Vagina (tissue), 2 donors: ENCODE results near the gene OR5H15. TPM values are rescaled to one million over a fixed set of nuclear protein-coding genes. Genes with fewer than 3 reads are reported as not detected.
"Not testable (repeated sequence)": the region's sequence is repeated elsewhere in the genome, so short reads cannot be mapped to it uniquely, and the experiment has no call there.

Experiments used
- DNase-seq, 2 donors: peaks; one replicate each; pipeline ENCODE4 v3.0.0-alpha.2; 2017; ENCODE audit errors: extremely low spot score in 2 of 2
- H3K27ac ChIP-seq: fragments of 200-600 bp; sonication (generic); one replicate; pipeline ENCODE4 v1.5.1; 2019
- H3K27me3 ChIP-seq: fragments of 200-600 bp; sonication (generic); one replicate; pipeline ENCODE4 v1.5.1; 2019
- H3K36me3 ChIP-seq, 2 donors: fragments of 200-600 bp; sonication (generic); one replicate each; pipeline ENCODE4 v1.5.1; 2017 to 2019
- H3K4me1 ChIP-seq: fragments of 200-600 bp; sonication (generic); one replicate; pipeline ENCODE4 v1.5.1; 2019
- H3K4me3 ChIP-seq, 2 donors: fragments of 200-600 bp; sonication (generic); 1 replicate in 1 of 2; 2 replicates in 1 of 2; pipeline ENCODE4 v1.5.1; 2016 to 2019
- H3K9me3 ChIP-seq: fragments of 200-600 bp; sonication (generic); one replicate; pipeline ENCODE4 v1.5.1; 2019
- CTCF ChIP-seq, 3 experiments: fragments of 450-650 bp in 2 of 3; fragments of 200-600 bp in 1 of 3; sonication (generic) in 1 of 3; IDR thresholded peaks; one replicate each; pipeline ENCODE4 v1.5.1; 2017 to 2019; ENCODE audit warnings: antibody characterized with exemption in 3 of 3, mild to moderate bottlenecking in 2 of 3, moderate library complexity in 2 of 3
- POLR2A ChIP-seq, 2 donors: fragments of 450-650 bp; IDR thresholded peaks; one replicate each; pipeline ENCODE4 v1.6.1; 2017; ENCODE audit warnings: antibody characterized with exemption in 2 of 2, mild to moderate bottlenecking in 2 of 2, moderate library complexity in 2 of 2
- POLR2AphosphoS5 ChIP-seq, 2 donors: sonication (generic); formaldehyde crosslinking; IDR thresholded peaks; one replicate each; pipeline ENCODE4 v1.9.0; 2017; ENCODE audit warnings: antibody characterized with exemption in 2 of 2, mild to moderate bottlenecking in 2 of 2, low read depth in 1 of 2; ENCODE audit not compliant: insufficient read depth in 1 of 2
- intact Hi-C: fragments of 100-400 bp; cut with DNase I; formaldehyde crosslinking; loops from one replicate; pipeline ENCODE4 v1.15.1; 2023
- total RNA-seq: library from RNA; depleted of rRNA; stranded (reverse); fragments of >200 nt; gene quantifications from one replicate; pipeline ENCODE4 v1.2.3, GENCODE V29; 2016

Gene OR5H15
- total RNA-seq, 1 donor from 2014 or later: not detected

GRCh38 chr3:98180319-98180890 is 13.9 kb downstream of the OR5H15 start:
- Histone ChIP-seq H3K9me3 (no peaks in the 10 kb centered on the region), H3K27ac (no peak overlapping the region), H3K27me3 (no peaks in the 10 kb centered on the region), H3K4me1 (no peaks in the 10 kb centered on the region), H3K4me3 (no peak overlapping the region), H3K36me3 (no peaks in the 10 kb centered on the region)
- no peak for DNase-seq
- intact Hi-C loops: no loop called here
- no peak for TF ChIP-seq POLR2A (IDR thresholded peaks at IDR 0.05)
- TF ChIP-seq POLR2AphosphoS5 (IDR thresholded peaks at IDR 0.05; ENCODE audit: insufficient read depth in 1 of 2, low read depth in 1 of 2): no peak
- TF ChIP-seq CTCF (IDR thresholded peaks at IDR 0.05): no peak

DNA sequence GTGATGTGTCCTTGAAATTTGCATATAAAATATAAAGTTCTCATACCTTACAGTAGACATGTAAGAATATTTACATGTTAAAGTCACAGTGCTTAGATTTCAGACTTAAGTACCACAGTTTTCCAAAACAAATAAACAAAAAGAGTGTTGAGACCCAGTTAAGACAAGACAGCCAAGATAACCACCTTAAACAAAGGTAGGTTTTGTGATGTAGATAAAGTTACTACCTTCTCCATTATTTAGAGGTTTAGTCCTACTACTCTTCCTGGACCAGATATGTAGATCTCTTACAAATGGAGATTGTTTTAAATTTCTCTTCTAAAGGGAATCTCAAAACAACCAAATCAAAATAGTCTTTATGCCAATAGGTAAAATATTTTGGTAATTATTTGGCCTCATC is 15.7 kb downstream of the OR5H15 start:
- TF ChIP-seq POLR2A (IDR thresholded peaks at IDR 0.05): no peak
- no peak for TF ChIP-seq POLR2AphosphoS5 (IDR thresholded peaks at IDR 0.05; ENCODE audit: insufficient read depth in 1 of 2, low read depth in 1 of 2)
- TF ChIP-seq CTCF (IDR thresholded peaks at IDR 0.05): no peak
- Histone ChIP-seq H3K27me3 (no peaks in the 10 kb centered on the region), H3K36me3 (no peaks in the 10 kb centered on the region), H3K27ac (no peak overlapping the region), H3K9me3 (no peaks in the 10 kb centered on the region), H3K4me3 (no peak overlapping the region), H3K4me1 (no peaks in the 10 kb centered on the region)
- intact Hi-C loops: no loop called here
- DNase-seq: no peak

DNA sequence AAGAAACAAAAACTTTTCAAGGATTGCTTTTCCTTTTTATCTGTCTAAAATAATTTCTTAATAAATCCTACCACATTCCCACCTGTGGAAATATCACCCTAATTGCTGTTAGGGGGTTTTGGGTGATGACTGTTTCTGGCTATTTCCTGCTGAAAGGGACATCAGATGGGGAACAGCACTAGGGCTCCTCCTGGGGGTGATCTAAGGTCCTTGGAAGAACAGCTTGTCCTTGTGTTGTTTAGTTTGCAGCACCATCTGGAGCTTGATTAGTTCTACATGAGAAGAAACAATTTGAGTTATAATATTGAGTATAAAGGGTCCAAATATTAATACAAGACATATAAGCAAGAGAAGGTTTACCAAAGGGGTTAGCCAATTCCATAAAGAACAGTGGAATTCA is 18.7 kb downstream of the OR5H15 start:
- intact Hi-C loops: no loop called here
- no peaks in the 10 kb centered on the region for H3K27me3 ChIP-seq
- H3K4me1 ChIP-seq: no peaks in the 10 kb centered on the region
- DNase-seq: no peak
- no peaks in the 10 kb centered on the region for H3K9me3 ChIP-seq
- no peak overlapping the region for H3K4me3 ChIP-seq
- no peak overlapping the region for H3K27ac ChIP-seq
- TF ChIP-seq CTCF (IDR thresholded peaks at IDR 0.05): no peak
- TF ChIP-seq POLR2AphosphoS5 (IDR thresholded peaks at IDR 0.05; ENCODE audit: insufficient read depth in 1 of 2, low read depth in 1 of 2): no peak
- TF ChIP-seq POLR2A (IDR thresholded peaks at IDR 0.05): no peak
- no peaks in the 10 kb centered on the region for H3K36me3 ChIP-seq

DNA sequence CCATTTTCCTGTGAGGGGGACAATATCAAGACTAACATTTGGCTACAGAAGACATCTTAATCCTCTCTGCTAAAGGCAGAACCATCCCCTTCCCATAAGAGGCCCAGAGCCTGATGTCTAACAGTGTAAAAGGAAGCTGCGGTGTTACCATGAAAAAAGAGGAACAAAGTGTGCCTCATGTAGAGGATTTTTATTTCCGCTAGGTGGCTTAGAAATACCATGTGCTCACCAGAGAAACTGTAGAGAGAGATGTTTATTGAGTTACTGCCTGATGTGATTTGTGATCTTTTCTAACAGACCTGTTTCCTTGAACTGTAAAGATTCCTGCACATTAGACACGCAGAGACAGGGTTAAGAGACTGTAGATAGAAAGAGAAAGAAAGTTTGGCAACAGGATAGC is 22.0 kb downstream of the OR5H15 start:
- Histone ChIP-seq H3K9me3 (no peaks in the 10 kb centered on the region), H3K27me3 (no peaks in the 10 kb centered on the region), H3K4me3 (no peak overlapping the region), H3K4me1 (no peaks in the 10 kb centered on the region), H3K27ac (no peak overlapping the region), H3K36me3 (no peaks in the 10 kb centered on the region)
- DNase-seq: no peak
- intact Hi-C loops: no loop called here
- TF ChIP-seq POLR2AphosphoS5 (IDR thresholded peaks at IDR 0.05; ENCODE audit: insufficient read depth in 1 of 2, low read depth in 1 of 2) (no peak), POLR2A (IDR thresholded peaks at IDR 0.05) (no peak), CTCF (IDR thresholded peaks at IDR 0.05) (no peak)

DNA sequence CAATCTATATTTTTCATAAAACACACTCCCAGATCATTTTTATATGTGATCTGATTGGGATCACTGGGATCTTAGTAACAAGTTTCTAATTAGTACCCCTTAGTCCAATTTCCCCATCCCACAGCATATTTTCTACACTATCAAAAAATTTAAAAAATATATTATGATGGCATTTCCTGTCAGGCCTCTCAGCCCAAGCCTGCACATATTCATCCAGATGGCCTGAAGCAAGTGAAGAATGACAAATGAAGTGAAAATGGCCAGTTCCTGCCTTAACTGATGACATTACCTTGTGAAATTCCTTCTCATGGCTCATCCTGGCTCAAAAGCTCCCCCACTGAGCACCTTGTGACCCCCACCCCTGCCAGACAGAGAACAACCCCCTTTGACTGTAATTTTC is 24.4 kb downstream of the OR5H15 start:
- H3K27ac ChIP-seq, intact Hi-C loops, H3K4me1 ChIP-seq, H3K36me3 ChIP-seq, H3K9me3 ChIP-seq, H3K4me3 ChIP-seq, DNase-seq, H3K27me3 ChIP-seq: not testable (repeated sequence)

DNA sequence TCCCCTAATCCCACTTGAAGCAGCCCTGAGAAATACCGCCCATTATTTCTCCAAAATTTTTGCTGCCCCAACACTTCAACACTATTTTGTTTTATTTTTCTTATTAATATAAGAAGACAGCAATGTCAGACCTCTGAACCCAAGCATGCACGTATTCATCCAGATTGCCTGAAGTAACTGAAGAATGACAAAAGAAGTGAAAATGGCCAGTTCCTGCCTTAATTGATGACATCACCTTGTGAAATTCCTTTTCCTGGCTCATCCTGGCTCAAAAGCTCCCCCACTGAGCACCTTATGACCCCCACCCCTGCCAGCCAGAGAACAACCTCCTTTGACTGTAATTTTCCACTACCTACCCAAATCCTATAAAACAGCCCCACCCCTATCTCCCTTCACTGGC is 29.8 kb downstream of the OR5H15 start:
- H3K27ac ChIP-seq, H3K27me3 ChIP-seq, DNase-seq, intact Hi-C loops, H3K36me3 ChIP-seq, H3K9me3 ChIP-seq, H3K4me1 ChIP-seq, H3K4me3 ChIP-seq: not testable (repeated sequence)
